KOPT-K1 (cell line): Measurements from ENCODE around the gene GALNS.

Source experiments
- H3K27ac ChIP-seq: fragments of 200-600 bp; sonication (generic); 2 replicates; pipeline ENCODE4 v1.5.1; 2016; ENCODE audit warnings: antibody characterized with exemption, mild to moderate bottlenecking, low read depth, low read length; ENCODE audit not compliant: poor library complexity, severe bottlenecking
- H3K36me3 ChIP-seq: fragments of 200-600 bp; sonication (generic); 2 replicates; pipeline ENCODE4 v1.5.1; 2017; ENCODE audit warnings: antibody characterized with exemption, mild to moderate bottlenecking, low read length, moderate library complexity; ENCODE audit not compliant: insufficient read depth
- H3K9me3 ChIP-seq: fragments of 200-600 bp; sonication (generic); 2 replicates; pipeline ENCODE4 v1.5.1; 2017; ENCODE audit warnings: antibody characterized with exemption, low read length, mild to moderate bottlenecking; ENCODE audit not compliant: insufficient read depth, poor library complexity, severe bottlenecking

The GALNS gene

GRCh38 chr16:88882358-88883030 is 25.7 kb upstream of the GALNS start:
- H3K27ac ChIP-seq: no peak overlapping the region
- H3K9me3 ChIP-seq: no peaks in the 10 kb centered on the region
- H3K36me3 ChIP-seq: peaks cover 100% of the 10 kb centered on the region

- Histone ChIP-seq H3K36me3 (peaks cover 100% of the 10 kb centered on the region), H3K27ac (no peak overlapping the region), H3K9me3 (no peaks in the 10 kb centered on the region)
Measured at GRCh38 chr16:88881675-88882357, 25.1 kb upstream of the GALNS start.

- Histone ChIP-seq H3K9me3 (no peaks in the 10 kb centered on the region), H3K36me3 (peaks cover 100% of the 10 kb centered on the region), H3K27ac (no peak overlapping the region)
Measured at GRCh38 chr16:88881007-88881615, 24.4 kb upstream of the GALNS start.

- H3K36me3 ChIP-seq: peaks cover 100% of the 10 kb centered on the region
- no peaks in the 10 kb centered on the region for H3K9me3 ChIP-seq
- H3K27ac ChIP-seq: no peak overlapping the region
Measured at GRCh38 chr16:88880226-88881006, 23.7 kb upstream of the GALNS start.

GRCh38 chr16:88879788-88880055 is 23.0 kb upstream of the GALNS start:
- no peaks in the 10 kb centered on the region for H3K9me3 ChIP-seq
- peaks cover 100% of the 10 kb centered on the region for H3K36me3 ChIP-seq
- no peak overlapping the region for H3K27ac ChIP-seq

- H3K9me3 ChIP-seq: no peaks in the 10 kb centered on the region
- H3K27ac ChIP-seq: no peak overlapping the region
- H3K36me3 ChIP-seq: peaks cover 100% of the 10 kb centered on the region
Measured at GRCh38 chr16:88878967-88879787, 22.4 kb upstream of the GALNS start.

- H3K27ac ChIP-seq: no peak overlapping the region
- no peaks in the 10 kb centered on the region for H3K9me3 ChIP-seq
- peaks cover 94% of the 10 kb centered on the region for H3K36me3 ChIP-seq
Measured at GRCh38 chr16:88878356-88878755, 21.6 kb upstream of the GALNS start.

- Histone ChIP-seq H3K9me3 (no peaks in the 10 kb centered on the region), H3K36me3 (peaks cover 88% of the 10 kb centered on the region), H3K27ac (no peak overlapping the region)
Measured at GRCh38 chr16:88877564-88878289, 21.0 kb upstream of the GALNS start.

- Histone ChIP-seq H3K9me3 (no peaks in the 10 kb centered on the region), H3K36me3 (peaks cover 81% of the 10 kb centered on the region), H3K27ac (no peak overlapping the region)
Measured at GRCh38 chr16:88876942-88877526, 20.3 kb upstream of the GALNS start.

GRCh38 chr16:88875703-88876234 is 19.0 kb upstream of the GALNS start:
- H3K9me3 ChIP-seq: no peaks in the 10 kb centered on the region
- peaks cover 69% of the 10 kb centered on the region for H3K36me3 ChIP-seq

GRCh38 chr16:88874938-88875599 is 18.3 kb upstream of the GALNS start:
- no peaks in the 10 kb centered on the region for H3K9me3 ChIP-seq
- no peak overlapping the region for H3K27ac ChIP-seq
- peaks cover 62% of the 10 kb centered on the region for H3K36me3 ChIP-seq

More at GRCh38 chr16:88875703-88876234, 19.0 kb upstream of the GALNS start:
- H3K27ac ChIP-seq: no peak overlapping the region

GRCh38 chr16:88872650-88873331 is 16.0 kb upstream of the GALNS start:
- H3K9me3 ChIP-seq: no peaks in the 10 kb centered on the region
- H3K27ac ChIP-seq: no peak overlapping the region
- H3K36me3 ChIP-seq: peaks cover 39% of the 10 kb centered on the region
